Hematopoietic multipotent progenitor cell (in vitro differentiated cells): ENCODE data around the gene TP53I13. TPM values are rescaled to one million over a fixed set of nuclear protein-coding genes. Genes with fewer than 3 reads are reported as not detected.

ENCODE experiments used
- total RNA-seq: library from RNA; depleted of rRNA; stranded (reverse); fragments of >200 nt; gene quantifications from one replicate; pipeline ENCODE4 v1.2.3, GENCODE V29; 2012

TP53I13 gene
- total RNA-seq, 1 donor: 63.3 TPM

Other genes starting within 250 kb of the TP53I13 start
- 16.4 TPM for gene TAOK1, start 178.3 kb upstream of the TP53I13 start, total RNA-seq
- gene ABHD15, start 1.7 kb upstream of the TP53I13 start, total RNA-seq: 13.5 TPM
- 64.1 TPM for gene GIT1, start 20.9 kb downstream of the TP53I13 start, total RNA-seq
- 22.9 TPM for gene ANKRD13B, start 24.4 kb downstream of the TP53I13 start, total RNA-seq
- 4.6 TPM for gene CORO6, start 54.2 kb downstream of the TP53I13 start, total RNA-seq